Measurements from ENCODE around the gene WIZ.

DNA sequence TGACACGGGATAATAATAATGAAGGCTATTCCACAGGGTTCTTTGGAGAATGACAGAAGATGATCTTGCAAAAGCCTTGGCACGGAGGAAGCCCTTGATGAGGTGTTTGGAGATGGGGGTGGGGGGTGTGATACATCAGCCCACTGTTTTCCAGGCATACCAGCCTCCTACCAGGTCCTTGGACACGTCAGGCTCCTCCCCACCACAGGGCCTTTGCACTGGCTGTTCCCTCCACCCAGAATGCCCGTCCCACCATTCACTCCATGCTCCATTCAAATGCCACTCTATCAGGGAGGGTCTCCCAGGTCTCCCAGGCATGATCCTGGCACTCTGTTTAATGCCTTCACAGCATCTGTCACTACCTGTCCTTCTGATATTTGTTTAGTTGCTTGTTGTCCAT lies 2.7 kb downstream of the WIZ start:
- TF ChIP-seq, protein P1, sequence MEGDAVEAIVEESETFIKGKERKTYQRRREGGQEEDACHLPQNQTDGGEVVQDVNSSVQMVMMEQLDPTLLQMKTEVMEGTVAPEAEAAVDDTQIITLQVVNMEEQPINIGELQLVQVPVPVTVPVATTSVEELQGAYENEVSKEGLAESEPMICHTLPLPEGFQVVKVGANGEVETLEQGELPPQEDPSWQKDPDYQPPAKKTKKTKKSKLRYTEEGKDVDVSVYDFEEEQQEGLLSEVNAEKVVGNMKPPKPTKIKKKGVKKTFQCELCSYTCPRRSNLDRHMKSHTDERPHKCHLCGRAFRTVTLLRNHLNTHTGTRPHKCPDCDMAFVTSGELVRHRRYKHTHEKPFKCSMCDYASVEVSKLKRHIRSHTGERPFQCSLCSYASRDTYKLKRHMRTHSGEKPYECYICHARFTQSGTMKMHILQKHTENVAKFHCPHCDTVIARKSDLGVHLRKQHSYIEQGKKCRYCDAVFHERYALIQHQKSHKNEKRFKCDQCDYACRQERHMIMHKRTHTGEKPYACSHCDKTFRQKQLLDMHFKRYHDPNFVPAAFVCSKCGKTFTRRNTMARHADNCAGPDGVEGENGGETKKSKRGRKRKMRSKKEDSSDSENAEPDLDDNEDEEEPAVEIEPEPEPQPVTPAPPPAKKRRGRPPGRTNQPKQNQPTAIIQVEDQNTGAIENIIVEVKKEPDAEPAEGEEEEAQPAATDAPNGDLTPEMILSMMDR (IDR thresholded peaks at IDR 0.05) = no peak
- no peak for TF ChIP-seq POLR2A (IDR thresholded peaks at IDR 0.05)
